ENCODE data around the gene F13A1.

The F13A1 gene

GRCh38 chr6:6179858-6180623 is 140.4 kb downstream of the F13A1 start:
- no peak for TF ChIP-seq CTCF (IDR thresholded peaks at IDR 0.05; ENCODE audit: low read depth, low read length, missing control alignments)
- in situ Hi-C loops (cut with HindIII; ENCODE audit: low sequenced_read_pairs): no loop called here
- DNase-seq (ENCODE audit: low read depth): no peak
- no peak overlapping the region for H3K4me3 ChIP-seq (ENCODE audit: low read depth, low read length)

GRCh38 chr6:6178795-6179194 is 141.7 kb downstream of the F13A1 start:
- in situ Hi-C loops (cut with HindIII; ENCODE audit: low sequenced_read_pairs): no loop called here
- TF ChIP-seq CTCF (IDR thresholded peaks at IDR 0.05; ENCODE audit: low read depth, low read length, missing control alignments): no peak
- no peak for DNase-seq (ENCODE audit: low read depth)
- no peak overlapping the region for H3K4me3 ChIP-seq (ENCODE audit: low read depth, low read length)

GRCh38 chr6:6177754-6178153 is 142.7 kb downstream of the F13A1 start:
- in situ Hi-C loops (cut with HindIII; ENCODE audit: low sequenced_read_pairs): no loop called here

GRCh38 chr6:6176586-6177228 is 143.8 kb downstream of the F13A1 start:
- in situ Hi-C loops (cut with HindIII; ENCODE audit: low sequenced_read_pairs): no loop called here
- TF ChIP-seq CTCF (IDR thresholded peaks at IDR 0.05; ENCODE audit: low read depth, low read length, missing control alignments): no peak
- no peak for DNase-seq (ENCODE audit: low read depth)
- H3K4me3 ChIP-seq (ENCODE audit: low read depth, low read length): no peak overlapping the region

More at GRCh38 chr6:6177754-6178153, 142.7 kb downstream of the F13A1 start:
- DNase-seq (ENCODE audit: low read depth): no peak
- no peak for TF ChIP-seq CTCF (IDR thresholded peaks at IDR 0.05; ENCODE audit: low read depth, low read length, missing control alignments)
- no peak overlapping the region for H3K4me3 ChIP-seq (ENCODE audit: low read depth, low read length)

- no peak for DNase-seq (ENCODE audit: low read depth)
- H3K4me3 ChIP-seq (ENCODE audit: low read depth, low read length): no peak overlapping the region
- TF ChIP-seq CTCF (IDR thresholded peaks at IDR 0.05; ENCODE audit: low read depth, low read length, missing control alignments): no peak
- in situ Hi-C loops (cut with HindIII; ENCODE audit: low sequenced_read_pairs): no loop called here
Measured at GRCh38 chr6:6176127-6176526, 144.3 kb downstream of the F13A1 start.

- H3K4me3 ChIP-seq (ENCODE audit: low read depth, low read length): no peak overlapping the region
- TF ChIP-seq CTCF (IDR thresholded peaks at IDR 0.05; ENCODE audit: low read depth, low read length, missing control alignments): no peak
- in situ Hi-C loops (cut with HindIII; ENCODE audit: low sequenced_read_pairs): no loop called here
- no peak for DNase-seq (ENCODE audit: low read depth)
Measured at GRCh38 chr6:6169141-6169540, 151.3 kb downstream of the F13A1 start.

All from astrocyte of the cerebellum (primary cell).